ENCODE data around the gene FIGN.

DNA sequence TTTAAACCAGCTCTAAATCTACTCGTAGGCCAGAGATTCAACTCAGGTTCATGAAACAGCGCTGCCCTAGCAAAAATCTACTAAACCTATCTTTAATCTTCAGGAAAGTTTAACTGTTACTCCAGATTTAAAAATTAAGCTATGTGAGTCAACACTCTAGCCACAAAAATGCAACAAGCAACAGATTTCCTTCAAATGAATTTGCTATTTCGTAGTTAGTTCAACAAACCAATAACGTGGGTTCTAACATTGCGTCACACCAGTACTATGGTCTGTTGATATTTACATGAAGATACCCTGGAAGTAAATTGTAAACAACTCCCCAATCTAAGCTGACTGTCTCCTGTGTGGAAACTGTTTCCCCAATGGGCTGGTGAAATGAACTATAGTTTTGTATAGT lies 71.2 kb downstream of the FIGN start:
- no peak for TF ChIP-seq SIN3A (IDR thresholded peaks at IDR 0.05; ENCODE audit: borderline replicate concordance, insufficient read depth, low read length)
- TF ChIP-seq, protein P1, sequence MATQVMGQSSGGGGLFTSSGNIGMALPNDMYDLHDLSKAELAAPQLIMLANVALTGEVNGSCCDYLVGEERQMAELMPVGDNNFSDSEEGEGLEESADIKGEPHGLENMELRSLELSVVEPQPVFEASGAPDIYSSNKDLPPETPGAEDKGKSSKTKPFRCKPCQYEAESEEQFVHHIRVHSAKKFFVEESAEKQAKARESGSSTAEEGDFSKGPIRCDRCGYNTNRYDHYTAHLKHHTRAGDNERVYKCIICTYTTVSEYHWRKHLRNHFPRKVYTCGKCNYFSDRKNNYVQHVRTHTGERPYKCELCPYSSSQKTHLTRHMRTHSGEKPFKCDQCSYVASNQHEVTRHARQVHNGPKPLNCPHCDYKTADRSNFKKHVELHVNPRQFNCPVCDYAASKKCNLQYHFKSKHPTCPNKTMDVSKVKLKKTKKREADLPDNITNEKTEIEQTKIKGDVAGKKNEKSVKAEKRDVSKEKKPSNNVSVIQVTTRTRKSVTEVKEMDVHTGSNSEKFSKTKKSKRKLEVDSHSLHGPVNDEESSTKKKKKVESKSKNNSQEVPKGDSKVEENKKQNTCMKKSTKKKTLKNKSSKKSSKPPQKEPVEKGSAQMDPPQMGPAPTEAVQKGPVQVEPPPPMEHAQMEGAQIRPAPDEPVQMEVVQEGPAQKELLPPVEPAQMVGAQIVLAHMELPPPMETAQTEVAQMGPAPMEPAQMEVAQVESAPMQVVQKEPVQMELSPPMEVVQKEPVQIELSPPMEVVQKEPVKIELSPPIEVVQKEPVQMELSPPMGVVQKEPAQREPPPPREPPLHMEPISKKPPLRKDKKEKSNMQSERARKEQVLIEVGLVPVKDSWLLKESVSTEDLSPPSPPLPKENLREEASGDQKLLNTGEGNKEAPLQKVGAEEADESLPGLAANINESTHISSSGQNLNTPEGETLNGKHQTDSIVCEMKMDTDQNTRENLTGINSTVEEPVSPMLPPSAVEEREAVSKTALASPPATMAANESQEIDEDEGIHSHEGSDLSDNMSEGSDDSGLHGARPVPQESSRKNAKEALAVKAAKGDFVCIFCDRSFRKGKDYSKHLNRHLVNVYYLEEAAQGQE (IDR thresholded peaks at IDR 0.05; ENCODE audit: insufficient read depth in 1 of 2, low read depth in 2 of 2, low read length in 2 of 2), result no peak

All from PFSK-1 (cell line).